ENCODE measurements around the gene PLPP2. TPM values are rescaled to one million over a fixed set of nuclear protein-coding genes. Genes with fewer than 3 reads are reported as not detected.

PLPP2 gene
- total and polyA plus RNA-seq, 4 donors, result 14.1 to 41.3 (median 35.0) TPM

DNA sequence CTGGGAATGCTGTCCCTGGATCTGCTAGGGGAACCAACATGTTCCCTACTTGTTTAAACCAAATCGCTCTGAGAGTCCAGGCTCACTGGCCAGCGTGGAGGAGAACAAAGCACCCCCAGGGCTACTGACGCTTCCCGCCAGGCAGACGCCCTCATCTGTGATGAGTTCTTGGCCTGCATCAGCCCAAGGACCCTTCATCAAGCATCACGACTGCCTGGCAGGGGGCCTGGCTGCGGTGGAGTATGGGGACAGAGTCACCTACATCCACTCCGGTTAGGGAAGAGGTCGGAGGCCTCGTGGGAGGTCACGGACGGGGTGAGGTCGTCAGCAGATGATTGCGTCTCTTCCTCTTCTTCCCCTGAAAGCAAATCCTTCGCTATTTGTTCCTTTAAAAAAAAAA, 35.7 kb upstream of the PLPP2 start:
- DNase-seq, result no peak

DNA sequence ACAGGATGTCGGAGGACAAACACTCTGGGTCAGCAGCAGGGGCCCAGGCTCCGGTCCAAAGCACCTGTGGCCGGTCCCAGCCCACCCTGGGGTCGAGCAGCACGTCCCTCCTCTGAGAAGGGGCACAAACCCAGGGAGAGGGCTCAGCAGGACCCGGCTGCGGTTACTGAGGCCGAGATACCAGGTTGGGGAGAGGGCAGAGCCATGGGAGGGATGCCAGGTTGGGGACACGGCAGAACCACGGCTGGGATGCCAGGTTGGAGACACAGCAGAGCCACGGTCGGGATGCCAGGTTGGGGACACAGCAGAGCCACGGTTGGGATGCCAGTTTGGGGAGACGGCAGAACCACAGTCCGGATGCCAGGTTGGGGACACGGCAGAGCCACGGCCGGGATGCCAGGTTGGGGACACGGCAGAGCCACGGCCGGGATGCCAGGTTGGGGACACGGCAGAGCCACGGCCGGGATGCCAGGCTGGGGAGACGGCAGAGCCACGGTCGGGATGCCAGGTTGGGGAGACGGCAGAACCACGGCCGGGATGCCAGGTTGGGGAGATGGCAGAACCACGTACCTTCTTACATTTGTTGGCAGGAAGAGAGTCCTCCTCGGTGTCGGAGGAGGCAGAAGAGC, 34.8 kb upstream of the PLPP2 start:
- ATAC-seq (ENCODE audit: insufficient read depth, low FRiP score) (no peak), DNase-seq (no peak)
- Histone ChIP-seq H3K36me3 (ENCODE audit: control insufficient read depth in 4 of 4, insufficient read depth in 4 of 4, low read length in 4 of 4) (peaks cover 28 to 78% (median 70%) of the 10 kb centered on the region in 4 donors), H3K4me3 (no peak overlapping the region), H3K9ac (ENCODE audit: insufficient read depth in 1 of 2, low read length in 2 of 2) (no peak overlapping the region), H3K27me3 (ENCODE audit: control insufficient read depth in 3 of 3, insufficient read depth in 3 of 3, low read length in 2 of 3) (no peaks in the 10 kb centered on the region), H3K27ac (ENCODE audit: low read depth in 1 of 2, low read length in 1 of 2) (no peak overlapping the region), H3K9me3 (ENCODE audit: control insufficient read depth in 4 of 4, insufficient read depth in 3 of 4, low read length in 3 of 4) (peaks cover 0 to 11% (median 5%) of the 10 kb centered on the region in 4 donors), H3K4me1 (ENCODE audit: control insufficient read depth in 5 of 5, insufficient read depth in 5 of 5, low read length in 5 of 5) (peaks cover 0 to 7% (median 0%) of the 10 kb centered on the region in 5 donors)
- WGBS, 2 donors, result 90 to 95% methylated on average over 33 of the region's 33 CpGs
- TF ChIP-seq, protein P1, sequence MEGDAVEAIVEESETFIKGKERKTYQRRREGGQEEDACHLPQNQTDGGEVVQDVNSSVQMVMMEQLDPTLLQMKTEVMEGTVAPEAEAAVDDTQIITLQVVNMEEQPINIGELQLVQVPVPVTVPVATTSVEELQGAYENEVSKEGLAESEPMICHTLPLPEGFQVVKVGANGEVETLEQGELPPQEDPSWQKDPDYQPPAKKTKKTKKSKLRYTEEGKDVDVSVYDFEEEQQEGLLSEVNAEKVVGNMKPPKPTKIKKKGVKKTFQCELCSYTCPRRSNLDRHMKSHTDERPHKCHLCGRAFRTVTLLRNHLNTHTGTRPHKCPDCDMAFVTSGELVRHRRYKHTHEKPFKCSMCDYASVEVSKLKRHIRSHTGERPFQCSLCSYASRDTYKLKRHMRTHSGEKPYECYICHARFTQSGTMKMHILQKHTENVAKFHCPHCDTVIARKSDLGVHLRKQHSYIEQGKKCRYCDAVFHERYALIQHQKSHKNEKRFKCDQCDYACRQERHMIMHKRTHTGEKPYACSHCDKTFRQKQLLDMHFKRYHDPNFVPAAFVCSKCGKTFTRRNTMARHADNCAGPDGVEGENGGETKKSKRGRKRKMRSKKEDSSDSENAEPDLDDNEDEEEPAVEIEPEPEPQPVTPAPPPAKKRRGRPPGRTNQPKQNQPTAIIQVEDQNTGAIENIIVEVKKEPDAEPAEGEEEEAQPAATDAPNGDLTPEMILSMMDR (IDR thresholded peaks at IDR 0.05; ENCODE audit: control extremely low read depth, extremely low read depth), result no peak

More for the DNA sequence above, 35.7 kb upstream of the PLPP2 start:
- Histone ChIP-seq H3K27me3 (ENCODE audit: control insufficient read depth in 3 of 3, insufficient read depth in 3 of 3, low read length in 2 of 3) (no peaks in the 10 kb centered on the region), H3K4me1 (ENCODE audit: control insufficient read depth in 5 of 5, insufficient read depth in 5 of 5, low read length in 5 of 5) (peaks cover 0 to 7% (median 0%) of the 10 kb centered on the region in 5 donors), H3K27ac (ENCODE audit: low read depth in 1 of 2, low read length in 1 of 2) (no peak overlapping the region), H3K9ac (ENCODE audit: insufficient read depth in 1 of 2, low read length in 2 of 2) (no peak overlapping the region), H3K36me3 (ENCODE audit: control insufficient read depth in 4 of 4, insufficient read depth in 4 of 4, low read length in 4 of 4) (peaks cover 29 to 82% (median 72%) of the 10 kb centered on the region in 4 donors), H3K4me3 (no peak overlapping the region), H3K9me3 (ENCODE audit: control insufficient read depth in 4 of 4, insufficient read depth in 3 of 4, low read length in 3 of 4) (peaks cover 0 to 11% (median 5%) of the 10 kb centered on the region in 4 donors)
- no peak for ATAC-seq (ENCODE audit: insufficient read depth, low FRiP score)
- WGBS, 2 donors, result 90 to 93% methylated on average over 15 of the region's 15 CpGs
- TF ChIP-seq, protein P1 (IDR thresholded peaks at IDR 0.05; ENCODE audit: control extremely low read depth, extremely low read depth), result no peak

DNA sequence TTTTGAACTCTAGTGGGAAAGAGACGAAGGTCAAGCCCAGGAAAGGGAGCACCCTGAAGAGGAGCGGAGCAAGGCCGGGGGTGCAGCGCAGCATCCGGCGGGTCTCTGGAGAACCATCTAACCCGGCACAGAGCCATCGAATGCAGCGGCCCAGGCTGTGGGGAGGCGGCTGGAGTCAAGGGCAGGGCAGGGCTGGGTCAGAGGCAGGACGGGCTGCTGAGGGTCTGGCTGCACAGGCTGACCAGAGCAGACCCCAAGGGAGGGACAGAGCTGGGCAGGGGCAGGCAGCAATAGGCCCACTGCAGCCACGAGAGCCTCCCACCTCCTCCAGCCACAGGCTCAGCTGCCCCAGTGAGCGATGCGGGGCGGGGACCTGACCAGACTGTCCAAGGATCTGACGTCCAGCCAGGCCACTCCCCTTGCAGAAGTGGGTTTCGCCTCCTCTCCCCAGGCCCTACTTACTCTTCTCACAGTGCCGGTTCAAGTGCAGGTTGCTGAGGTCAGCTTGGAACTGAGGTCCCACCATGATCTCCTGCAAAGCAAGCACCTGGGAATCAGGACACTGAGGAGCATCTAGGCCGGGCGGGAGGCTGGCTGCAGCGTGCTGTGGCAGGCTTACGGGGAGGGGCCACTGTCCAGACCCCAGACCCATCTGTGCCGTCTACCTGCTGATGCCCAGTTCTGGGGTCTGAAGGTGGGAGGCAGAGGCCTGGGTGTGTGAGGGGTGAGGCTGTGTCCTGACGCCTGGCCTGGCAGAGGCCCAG, 34.2 kb upstream of the PLPP2 start:
- TF ChIP-seq, protein P1 (IDR thresholded peaks at IDR 0.05; ENCODE audit: control extremely low read depth, extremely low read depth), result no peak
- no peak for DNase-seq
- H3K27me3 ChIP-seq (ENCODE audit: control insufficient read depth in 3 of 3, insufficient read depth in 3 of 3, low read length in 2 of 3), result no peaks in the 10 kb centered on the region
- no peak overlapping the region for H3K4me3 ChIP-seq
- 91 to 93% methylated on average over 24 of the region's 24 CpGs for WGBS, 2 donors
- H3K4me1 ChIP-seq (ENCODE audit: control insufficient read depth in 5 of 5, insufficient read depth in 5 of 5, low read length in 5 of 5), result peaks cover 0 to 7% (median 0%) of the 10 kb centered on the region in 5 donors
- ATAC-seq (ENCODE audit: insufficient read depth, low FRiP score), result no peak
- H3K27ac ChIP-seq (ENCODE audit: low read depth in 1 of 2, low read length in 1 of 2), result peak overlapping the region in 1 of 2 donors; percentile 37
- H3K9ac ChIP-seq (ENCODE audit: insufficient read depth in 1 of 2, low read length in 2 of 2), result no peak overlapping the region
- peaks cover 0 to 15% (median 7%) of the 10 kb centered on the region in 4 donors for H3K9me3 ChIP-seq (ENCODE audit: control insufficient read depth in 4 of 4, insufficient read depth in 3 of 4, low read length in 3 of 4)
- peaks cover 22 to 77% (median 70%) of the 10 kb centered on the region in 4 donors for H3K36me3 ChIP-seq (ENCODE audit: control insufficient read depth in 4 of 4, insufficient read depth in 4 of 4, low read length in 4 of 4)
